ENCODE results near the gene ABCA9.
"Not testable (repeated sequence)": the region's sequence is repeated elsewhere in the genome, so short reads cannot be mapped to it uniquely, and the experiment has no call there.

Gene ABCA9

DNA sequence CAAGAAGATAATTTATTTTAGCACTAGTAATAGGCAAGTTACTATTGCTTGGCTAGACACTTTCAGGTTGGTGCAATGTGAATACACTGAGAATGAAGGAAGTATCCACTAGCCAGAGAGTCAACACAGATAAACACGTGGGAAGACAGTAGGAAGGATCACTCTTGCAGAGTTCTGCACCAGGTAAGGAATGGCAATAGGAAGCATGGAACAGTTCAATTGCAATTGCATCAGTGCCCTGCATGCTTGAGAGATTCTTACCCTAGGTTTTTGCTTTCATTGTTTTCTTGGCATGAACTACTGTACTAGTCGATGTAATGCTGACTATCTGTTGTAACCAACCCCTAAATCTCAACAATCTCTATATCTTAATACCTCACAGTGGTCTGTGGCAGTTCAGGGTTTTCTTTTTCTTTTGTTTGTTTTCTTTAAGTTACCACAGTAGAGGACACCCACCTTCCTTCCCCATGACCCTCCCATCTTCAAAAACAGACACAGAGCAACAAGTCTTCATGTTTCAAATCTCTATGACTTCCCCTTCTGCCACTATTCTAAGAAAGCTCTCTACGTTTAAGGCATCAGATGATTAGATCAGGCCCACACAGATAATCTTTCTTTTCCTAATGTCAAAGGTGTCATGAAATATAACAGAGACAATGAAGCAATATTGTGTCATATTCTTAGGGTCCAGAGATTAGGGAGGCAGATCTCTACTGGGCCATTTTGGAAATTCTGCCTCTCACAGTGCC is 87.5 kb downstream of the ABCA9 start:
- DNase-seq = no peak
- intact Hi-C loops (cut with DNase I) = loop anchor here (5.0 to 10.0 kb wide), 3 partner anchors 181 to 272 kb away; no protein-coding TSS in a partner anchor

GRCh38 chr17:68972119-68972704 is 88.5 kb downstream of the ABCA9 start:
- intact Hi-C loops (cut with DNase I) = loop anchor here (5.0 to 10.0 kb wide), 3 partner anchors 180 to 273 kb away; no protein-coding TSS in a partner anchor
- DNase-seq = peak in 23 of 42 donors; percentile 12 to 79 (median 43)

DNA sequence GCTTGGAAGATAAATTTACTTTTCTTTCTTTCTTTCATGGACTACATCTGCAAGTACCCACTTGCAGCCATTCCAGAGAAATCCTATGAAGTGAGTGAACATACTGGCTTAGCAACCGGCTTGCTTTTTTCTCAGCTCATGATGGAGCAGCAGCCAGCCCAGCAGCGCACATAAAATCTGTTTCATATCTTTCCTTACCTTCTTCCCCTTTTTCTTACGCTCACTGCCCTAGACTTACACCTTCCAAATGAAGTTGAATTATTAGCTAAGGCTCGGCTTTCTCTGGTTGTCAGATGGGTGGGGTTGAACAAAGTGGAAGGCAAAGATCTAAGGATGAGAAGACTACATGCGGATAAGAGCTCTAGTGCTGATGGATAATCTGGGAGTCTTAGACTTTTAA is 91.6 kb downstream of the ABCA9 start:
- DNase-seq = no peak
- intact Hi-C loops (cut with DNase I) = no loop called here

GRCh38 chr17:68963958-68964357 is 96.8 kb downstream of the ABCA9 start:
- DNase-seq = no peak
- intact Hi-C loops (cut with DNase I) = no loop called here

- DNase-seq = peak in 18 of 42 donors; percentile 10 to 58 (median 30)
- intact Hi-C loops (cut with DNase I) = no loop called here
These were observed 99.4 kb downstream of the ABCA9 start for GRCh38 chr17:68961214-68961882.

DNA sequence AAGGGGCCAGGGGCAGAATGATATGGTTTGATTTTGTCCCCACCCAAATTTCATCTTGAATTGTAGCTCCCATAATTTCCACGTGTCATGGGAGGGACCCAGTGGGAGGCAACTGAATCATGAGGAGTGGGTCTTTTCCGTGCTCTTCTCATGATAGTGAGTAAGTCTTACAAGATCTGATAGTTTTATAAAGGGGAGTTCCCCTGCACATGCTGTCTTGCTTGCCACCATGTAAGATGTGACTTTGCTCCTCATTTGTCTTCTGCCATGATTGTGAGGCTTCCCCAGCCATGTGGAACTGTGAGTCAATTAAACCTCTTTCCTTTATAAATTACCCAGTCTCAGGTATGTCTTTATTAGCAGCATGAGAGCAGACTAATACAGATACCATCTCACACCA is 101.6 kb downstream of the ABCA9 start:
- intact Hi-C loops (cut with DNase I); DNase-seq: not testable (repeated sequence)

DNA sequence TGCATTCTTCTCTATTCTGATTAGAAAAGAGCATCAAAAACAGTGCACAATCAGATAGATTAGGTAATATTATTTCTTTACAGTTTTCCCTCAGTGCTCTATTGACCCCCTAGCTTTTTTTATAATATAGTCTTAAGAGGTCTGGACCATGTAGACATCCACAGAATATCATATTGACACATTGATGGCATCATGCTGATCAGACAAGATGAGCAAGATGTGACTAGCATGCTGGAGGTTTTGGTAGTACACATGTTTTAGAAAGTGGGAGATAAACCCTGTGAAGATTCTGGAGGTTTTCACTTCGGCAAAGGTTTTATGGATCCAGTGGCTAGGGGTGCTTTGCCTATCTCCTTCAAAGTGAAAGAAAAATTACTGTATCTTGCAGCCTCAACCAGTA is 102.8 kb downstream of the ABCA9 start:
- DNase-seq = no peak
- intact Hi-C loops (cut with DNase I) = no loop called here

GRCh38 chr17:68955181-68955841 is 105.4 kb downstream of the ABCA9 start, which contains the start of gene ABCA8:
Gene ABCA8 (minus strand): TSS chr17:68955392. CDS start chr17:68942034, 13,358 bp downstream.
- DNase-seq = peak in 33 of 42 donors; percentile 20 to 88 (median 66)
- intact Hi-C loops (cut with DNase I) = no loop called here

DNA sequence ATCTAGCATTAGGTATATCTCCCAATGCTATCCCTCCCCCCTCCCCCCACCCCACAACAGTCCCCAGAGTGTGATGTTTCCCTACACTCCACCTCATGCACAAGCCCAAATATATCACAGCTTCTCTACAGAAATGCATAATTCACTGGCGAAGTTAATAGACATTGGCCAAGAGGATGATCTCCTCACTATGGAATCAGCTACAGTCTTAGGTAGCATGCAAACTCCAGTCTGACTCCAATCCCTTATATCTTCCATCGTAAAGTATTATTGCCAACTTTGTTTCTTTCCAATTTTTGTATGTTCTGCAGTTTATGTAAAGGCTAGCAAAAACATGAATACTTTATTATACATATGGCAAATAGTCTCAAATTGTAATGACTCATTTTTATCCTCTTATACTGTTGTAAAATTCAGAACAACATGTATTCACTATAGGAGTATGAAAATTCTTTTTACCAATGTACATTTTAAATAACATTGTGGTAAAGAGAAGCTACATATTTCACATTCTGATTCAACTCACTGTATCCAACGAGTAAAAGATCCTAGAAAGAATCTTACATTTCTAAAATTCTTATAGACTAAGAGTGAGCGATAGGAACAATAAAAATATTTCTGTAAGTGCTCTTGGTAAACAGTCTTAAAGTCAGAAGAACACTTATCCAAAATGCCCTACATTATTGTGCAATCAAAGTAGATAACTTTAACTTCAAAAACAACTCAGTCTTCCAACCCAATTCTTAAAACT is 106.4 kb downstream of the ABCA9 start:
- DNase-seq = no peak
- intact Hi-C loops (cut with DNase I) = no loop called here

- intact Hi-C loops (cut with DNase I) = no loop called here
- no peak for DNase-seq
These were observed 107.3 kb downstream of the ABCA9 start for GRCh38 chr17:68953340-68953997.

DNA sequence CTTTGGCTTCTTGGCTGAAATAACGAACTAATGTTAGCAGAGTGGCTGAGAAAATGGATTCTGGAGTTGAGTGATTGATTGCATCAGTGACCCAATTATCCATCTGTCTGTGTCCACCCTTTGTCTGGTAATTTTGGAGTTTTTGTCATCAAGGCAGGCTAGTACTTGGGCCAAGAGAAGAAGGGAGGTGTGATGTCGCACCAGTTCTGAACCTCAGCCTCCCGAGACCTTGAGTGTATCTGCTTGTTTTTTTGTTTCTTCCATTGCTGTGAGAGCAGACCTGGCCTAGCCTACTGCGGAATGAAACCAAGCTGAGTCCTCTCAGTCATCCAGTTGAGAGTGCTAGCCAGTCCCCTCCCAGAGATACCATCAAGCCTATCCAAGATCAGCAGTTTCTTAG is 110.0 kb downstream of the ABCA9 start:
- intact Hi-C loops (cut with DNase I) = no loop called here
- no peak for DNase-seq

- intact Hi-C loops (cut with DNase I); DNase-seq: not testable (repeated sequence)
These were observed 112.9 kb downstream of the ABCA9 start for GRCh38 chr17:68947868-68948267.

DNA sequence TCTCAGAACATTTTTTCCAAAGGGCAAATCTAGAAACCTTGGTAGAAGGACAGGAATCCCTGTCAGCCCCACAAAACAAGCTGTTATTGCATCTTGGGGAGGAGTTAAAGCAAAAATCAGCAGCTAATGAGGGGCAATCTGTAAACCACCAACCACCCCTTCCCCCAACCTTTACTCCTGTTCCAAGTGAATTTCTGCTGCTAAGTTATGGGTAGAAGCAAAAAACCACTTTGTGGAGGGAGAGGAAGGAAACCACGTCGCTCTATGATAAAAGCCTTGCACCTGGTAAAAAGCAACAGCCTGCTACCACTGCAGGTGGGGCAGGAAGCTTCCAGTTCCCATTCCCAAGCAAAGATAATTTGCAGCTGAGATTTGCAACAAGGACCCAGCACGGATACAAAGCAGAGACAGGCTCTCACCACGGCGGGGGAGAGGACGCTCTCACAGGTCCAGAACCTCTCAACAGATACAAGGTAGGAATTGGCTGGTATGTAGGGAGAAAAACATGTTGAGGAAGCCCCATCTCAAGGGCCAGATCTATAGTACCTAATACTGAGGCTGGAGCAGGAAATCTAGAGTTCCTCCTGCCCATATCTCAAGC is 116.2 kb downstream of the ABCA9 start:
- intact Hi-C loops (cut with DNase I) = no loop called here
- DNase-seq = no peak

DNA sequence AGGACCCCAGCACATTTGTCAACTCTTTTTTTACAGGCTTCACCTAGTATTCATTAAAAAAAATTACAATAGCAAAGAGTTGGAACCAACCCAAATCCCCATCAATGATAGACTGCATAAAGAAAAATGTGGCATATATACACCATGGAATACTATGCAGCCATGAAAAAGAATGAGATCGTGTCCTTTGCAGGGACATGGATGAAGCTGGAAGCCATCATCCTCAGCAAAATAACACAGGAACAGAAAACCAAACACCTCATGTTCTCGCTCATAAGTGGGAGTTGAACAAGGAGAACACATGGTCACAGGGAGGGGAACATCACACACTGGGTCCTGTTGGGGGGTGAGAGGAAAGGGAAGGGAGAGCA is 116.9 kb downstream of the ABCA9 start:
- DNase-seq; intact Hi-C loops (cut with DNase I): not testable (repeated sequence)

DNA sequence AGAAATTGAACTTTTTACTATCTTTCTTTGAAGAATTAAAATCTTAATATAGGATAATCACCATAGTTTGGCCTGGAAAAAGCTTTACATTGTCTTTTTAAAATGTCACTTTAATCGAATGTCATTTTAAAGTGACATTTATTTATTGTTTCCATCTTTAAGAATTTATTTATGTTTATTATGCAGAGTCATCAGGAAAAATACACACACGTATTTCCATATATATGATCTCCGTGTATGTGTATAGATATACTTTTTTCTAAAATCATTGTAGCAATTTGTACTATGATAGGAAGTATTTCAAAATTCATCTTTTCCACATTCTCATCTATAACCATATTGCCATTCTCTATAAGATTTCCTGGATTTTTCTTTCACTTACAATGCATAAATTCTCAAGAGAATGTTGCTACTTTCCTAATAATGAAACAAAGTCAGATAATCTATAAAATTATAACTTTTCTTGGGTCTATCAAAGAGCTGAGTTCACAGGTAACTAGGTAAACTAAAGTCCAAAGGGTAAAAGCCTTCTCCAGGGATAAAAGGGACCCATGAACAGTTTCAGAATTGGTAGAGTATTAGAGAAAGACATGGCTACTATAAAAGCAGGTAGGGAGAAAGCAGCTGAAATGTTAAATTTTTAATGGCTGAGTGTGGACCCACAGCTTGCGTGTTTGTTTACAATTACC is 117.5 kb downstream of the ABCA9 start:
- intact Hi-C loops (cut with DNase I) = no loop called here
- DNase-seq = no peak

- intact Hi-C loops (cut with DNase I) = no loop called here
- DNase-seq = no peak
These were observed 118.3 kb downstream of the ABCA9 start for GRCh38 chr17:68942389-68942788.

GRCh38 chr17:68941761-68942160 is 119.0 kb downstream of the ABCA9 start:
- no peak for DNase-seq
- intact Hi-C loops (cut with DNase I) = no loop called here
